HEK293 (cell line): ENCODE results near the gene TRAPPC10.
A peak's percentile ranks its signal among the peaks of the same experiment; 100 is the strongest.

ENCODE experiments used
- CTCF ChIA-PET: fragments of 350-600 bp; formaldehyde crosslinking; extraction: SDS; loops from one replicate; lab custom pipeline; 2021; ENCODE audit warnings: antibody characterized with exemption; lab: Yijun Ruan, JAX
- POLR2A ChIA-PET: fragments of 300-600 bp; formaldehyde crosslinking; extraction: SDS; loops from one replicate; lab custom pipeline; 2020; ENCODE audit warnings: antibody characterized with exemption, inconsistent platforms; lab: Yijun Ruan, JAX
- H3K27ac ChIP-seq: fragments of 200-500 bp; sonication (Bioruptor generic); 2 replicates; pipeline ENCODE4 v1.5.1; 2014; ENCODE audit warnings: low read depth, low read length, control low read depth, inconsistent platforms; ENCODE audit errors: extremely low read depth
- H3K36me3 ChIP-seq, 2 experiments: fragments of 200-500 bp in 1 of 2; sonication (Bioruptor generic) in 1 of 2; 1 replicate in 1 of 2; 2 replicates in 1 of 2; pipeline ENCODE4 v1.5.1; 2014 to 2017; ENCODE audit warnings: inconsistent platforms in 2 of 2, low read length in 2 of 2; ENCODE audit not compliant: control insufficient read depth in 2 of 2, insufficient read depth in 1 of 2
- H3K4me1 ChIP-seq: fragments of 200-500 bp; sonication (Bioruptor generic); 2 replicates; pipeline ENCODE4 v1.5.1; 2014; ENCODE audit warnings: mild to moderate bottlenecking, low read length, inconsistent platforms; ENCODE audit not compliant: control insufficient read depth, insufficient read depth
- H3K4me3 ChIP-seq: 2 replicates; pipeline ENCODE4 v1.5.1; 2011; ENCODE audit warnings: low read depth, mild to moderate bottlenecking, control low read depth, low read length, moderate library complexity
- H3K9me3 ChIP-seq: fragments of 200-500 bp; sonication (Bioruptor generic); 2 replicates; pipeline ENCODE4 v1.5.1; 2014; ENCODE audit warnings: low read depth, low read length, inconsistent platforms; ENCODE audit not compliant: control insufficient read depth, insufficient read depth
- BCL11B ChIP-seq: fragments of 450-650 bp; formaldehyde crosslinking; IDR thresholded peaks from 2 replicates; pipeline ENCODE4 v1.5.1; 2016; ENCODE audit warnings: low read depth, missing biosample characterization, missing genetic modification characterization
- EGR2 ChIP-seq: fragments of 450-650 bp; formaldehyde crosslinking; IDR thresholded peaks from 2 replicates; pipeline ENCODE4 v1.5.1; 2016; ENCODE audit warnings: low read depth, missing biosample characterization, missing genetic modification characterization
- GLI4 ChIP-seq: fragments of 450-650 bp; formaldehyde crosslinking; IDR thresholded peaks from 2 replicates; pipeline ENCODE4 v1.5.1; 2016; ENCODE audit warnings: missing biosample characterization, missing genetic modification characterization
- MZF1 ChIP-seq: fragments of 450-650 bp; formaldehyde crosslinking; IDR thresholded peaks from 2 replicates; pipeline ENCODE4 v1.5.1; 2017; ENCODE audit warnings: missing biosample characterization, missing genetic modification characterization, borderline replicate concordance
- SCRT2 ChIP-seq: fragments of 450-650 bp; formaldehyde crosslinking; IDR thresholded peaks from 2 replicates; pipeline ENCODE4 v1.5.1; 2016; ENCODE audit warnings: missing biosample characterization, missing genetic modification characterization
- WT1 ChIP-seq: fragments of 450-650 bp; formaldehyde crosslinking; IDR thresholded peaks from 2 replicates; pipeline ENCODE4 v1.5.1; 2016; ENCODE audit warnings: missing biosample characterization, missing genetic modification characterization
- ZBTB17 ChIP-seq: fragments of 450-650 bp; formaldehyde crosslinking; IDR thresholded peaks from 2 replicates; pipeline ENCODE4 v1.5.1; 2016; ENCODE audit warnings: missing biosample characterization, missing genetic modification characterization
- ZFHX2 ChIP-seq: fragments of 450-650 bp; formaldehyde crosslinking; conservative IDR thresholded peaks from 2 replicates; pipeline ENCODE4 v1.5.1; 2016; ENCODE audit warnings: missing biosample characterization, missing genetic modification characterization
- ZFP69B ChIP-seq: fragments of 450-650 bp; formaldehyde crosslinking; IDR thresholded peaks from 2 replicates; pipeline ENCODE4 v1.5.1; 2016; ENCODE audit warnings: missing biosample characterization, missing genetic modification characterization
- ZNF140 ChIP-seq: fragments of 450-650 bp; formaldehyde crosslinking; IDR thresholded peaks from 2 replicates; pipeline ENCODE4 v1.5.1; 2016; ENCODE audit warnings: missing biosample characterization, missing genetic modification characterization
- ZNF146 ChIP-seq: fragments of 450-650 bp; formaldehyde crosslinking; IDR thresholded peaks from 2 replicates; pipeline ENCODE4 v1.5.1; 2016; ENCODE audit warnings: missing biosample characterization, missing genetic modification characterization
- ZNF311 ChIP-seq: fragments of 450-650 bp; formaldehyde crosslinking; IDR thresholded peaks from 2 replicates; pipeline ENCODE4 v1.5.1; 2017; ENCODE audit warnings: missing biosample characterization, missing genetic modification characterization, borderline replicate concordance
- ZNF354C ChIP-seq: fragments of 450-650 bp; formaldehyde crosslinking; IDR thresholded peaks from 2 replicates; pipeline ENCODE4 v1.5.1; 2016; ENCODE audit warnings: missing biosample characterization, missing genetic modification characterization, low read depth, borderline replicate concordance
- ZNF561 ChIP-seq: fragments of 450-650 bp; IDR thresholded peaks from 2 replicates; pipeline ENCODE4 v1.5.1; 2018; ENCODE audit warnings: missing biosample characterization, missing genetic modification characterization, borderline replicate concordance
- ZNF623 ChIP-seq: fragments of 450-650 bp; formaldehyde crosslinking; IDR thresholded peaks from 2 replicates; pipeline ENCODE4 v1.5.1; 2016; ENCODE audit warnings: missing biosample characterization, missing genetic modification characterization
- ZNF626 ChIP-seq: fragments of 450-650 bp; sonication (Bioruptor Pico); formaldehyde crosslinking; IDR thresholded peaks from 2 replicates; pipeline ENCODE4 v1.5.1; 2018; ENCODE audit warnings: missing biosample characterization, missing genetic modification characterization, inconsistent platforms
- ZNF768 ChIP-seq: fragments of 450-650 bp; formaldehyde crosslinking; IDR thresholded peaks from 2 replicates; pipeline ENCODE4 v1.5.1; 2018; ENCODE audit warnings: missing biosample characterization, mild to moderate bottlenecking, missing genetic modification characterization
- ZNF837 ChIP-seq: fragments of 450-650 bp; formaldehyde crosslinking; IDR thresholded peaks from 2 replicates; pipeline ENCODE4 v1.5.1; 2016; ENCODE audit warnings: missing biosample characterization, missing genetic modification characterization
- TF ChIP-seq, protein P1 (sequence below): fragments of 450-650 bp; formaldehyde crosslinking; IDR thresholded peaks from 2 replicates; pipeline ENCODE4 v1.5.1; 2016; ENCODE audit warnings: missing biosample characterization, missing genetic modification characterization
- TF ChIP-seq, protein P2 (sequence below): fragments of 450-650 bp; formaldehyde crosslinking; IDR thresholded peaks from 2 replicates; pipeline ENCODE4 v1.5.1; 2016; ENCODE audit warnings: missing biosample characterization, missing genetic modification characterization

Gene TRAPPC10

DNA sequence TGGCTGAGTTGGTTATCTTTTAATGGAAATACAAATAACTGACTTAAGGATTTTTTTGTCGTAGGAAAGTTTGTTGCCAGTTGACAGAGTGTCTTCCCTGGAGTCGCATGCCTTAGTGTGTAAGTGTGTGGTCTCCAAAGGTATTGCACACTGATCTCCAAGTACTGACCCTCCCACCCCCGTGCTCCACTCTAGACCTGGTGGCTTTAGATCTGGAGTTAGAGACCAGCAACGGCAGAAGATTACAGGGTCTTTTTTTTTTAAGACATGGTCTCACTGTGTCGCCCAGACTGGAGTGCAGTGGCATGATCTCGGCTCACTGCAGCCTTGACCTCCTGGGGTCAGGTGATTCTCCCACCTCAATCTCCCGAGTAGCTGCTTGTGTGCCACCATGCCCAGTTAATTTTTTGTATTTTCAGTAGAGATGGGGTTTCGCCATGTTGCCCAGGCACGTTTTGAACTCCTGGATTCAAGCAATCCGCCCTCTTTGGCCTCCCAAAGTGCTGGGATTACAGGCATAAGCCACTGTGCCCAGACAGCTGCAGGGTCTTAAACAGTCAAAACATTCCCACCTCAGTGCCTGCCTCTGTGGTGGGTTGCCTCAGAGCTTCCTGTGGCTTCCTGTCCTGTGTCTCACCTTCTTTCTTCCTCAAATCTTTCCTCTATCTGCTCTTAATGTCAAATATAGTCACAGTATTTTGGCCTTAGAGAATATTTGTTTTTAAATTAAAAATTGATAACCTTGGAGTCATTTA is 6.9 kb downstream of the TRAPPC10 start (continued):
- TF ChIP-seq, protein P1, sequence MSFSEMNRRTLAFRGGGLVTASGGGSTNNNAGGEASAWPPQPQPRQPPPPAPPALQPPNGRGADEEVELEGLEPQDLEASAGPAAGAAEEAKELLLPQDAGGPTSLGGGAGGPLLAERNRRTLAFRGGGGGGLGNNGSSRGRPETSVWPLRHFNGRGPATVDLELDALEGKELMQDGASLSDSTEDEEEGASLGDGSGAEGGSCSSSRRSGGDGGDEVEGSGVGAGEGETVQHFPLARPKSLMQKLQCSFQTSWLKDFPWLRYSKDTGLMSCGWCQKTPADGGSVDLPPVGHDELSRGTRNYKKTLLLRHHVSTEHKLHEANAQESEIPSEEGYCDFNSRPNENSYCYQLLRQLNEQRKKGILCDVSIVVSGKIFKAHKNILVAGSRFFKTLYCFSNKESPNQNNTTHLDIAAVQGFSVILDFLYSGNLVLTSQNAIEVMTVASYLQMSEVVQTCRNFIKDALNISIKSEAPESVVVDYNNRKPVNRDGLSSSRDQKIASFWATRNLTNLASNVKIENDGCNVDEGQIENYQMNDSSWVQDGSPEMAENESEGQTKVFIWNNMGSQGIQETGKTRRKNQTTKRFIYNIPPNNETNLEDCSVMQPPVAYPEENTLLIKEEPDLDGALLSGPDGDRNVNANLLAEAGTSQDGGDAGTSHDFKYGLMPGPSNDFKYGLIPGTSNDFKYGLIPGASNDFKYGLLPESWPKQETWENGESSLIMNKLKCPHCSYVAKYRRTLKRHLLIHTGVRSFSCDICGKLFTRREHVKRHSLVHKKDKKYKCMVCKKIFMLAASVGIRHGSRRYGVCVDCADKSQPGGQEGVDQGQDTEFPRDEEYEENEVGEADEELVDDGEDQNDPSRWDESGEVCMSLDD (tag by site-specific recombination) = no peak
- no peak for TF ChIP-seq ZNF623 (tag by site-specific recombination)
- TF ChIP-seq, all 188 proteins: peak for 0

DNA sequence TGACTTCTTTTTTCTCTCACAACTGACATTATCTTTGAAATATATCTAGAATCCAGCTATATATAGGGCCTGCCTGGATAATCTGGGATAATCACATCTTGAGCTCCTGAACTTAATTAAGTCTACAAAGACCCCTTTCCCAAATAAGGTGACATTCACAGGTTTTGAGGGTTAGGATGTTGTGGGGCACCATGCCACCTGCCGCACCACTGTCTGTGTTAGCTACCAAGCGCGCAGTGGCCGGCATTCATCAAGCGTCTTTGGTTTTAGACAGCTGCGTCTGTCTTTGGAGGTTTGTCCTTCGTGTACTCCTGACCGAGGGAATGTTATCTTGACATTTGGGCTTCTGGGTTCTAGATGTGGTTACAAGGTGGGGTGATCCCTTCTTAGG is 7.5 kb downstream of the TRAPPC10 start:
- ChIA-PET CTCF (interaction anchor here (0.6 kb wide), 1 partner anchor 24 kb away, joined by 3 read pairs; no protein-coding TSS in a partner anchor), POLR2A (interaction anchor here (0.6 to 1.0 kb wide), 2 partner anchors 9 to 243 kb away, joined by 3 to 8 read pairs; no protein-coding TSS in a partner anchor)
- no peaks in the 10 kb centered on the region for H3K9me3 ChIP-seq
- H3K36me3 ChIP-seq = no peaks in the 10 kb centered on the region
- no peak for TF ChIP-seq ZNF561 (tag by site-specific recombination)
- TF ChIP-seq ZNF626 = no peak
- no peak for TF ChIP-seq BCL11B (tag by site-specific recombination)
- TF ChIP-seq ZNF311 = no peak
- TF ChIP-seq GLI4 (tag by site-specific recombination) = no peak
- TF ChIP-seq ZFP69B (tag by site-specific recombination) = no peak
- no peak for TF ChIP-seq WT1
- TF ChIP-seq ZNF768 = no peak
- no peak for TF ChIP-seq EGR2 (tag by site-specific recombination)
- TF ChIP-seq ZNF837 (tag by site-specific recombination) = no peak
- peaks cover 39% of the 10 kb centered on the region for H3K4me1 ChIP-seq
- H3K4me3 ChIP-seq = no peak overlapping the region
- no peak overlapping the region; the same call in 1 of the 2 replicates for H3K27ac ChIP-seq

DNA sequence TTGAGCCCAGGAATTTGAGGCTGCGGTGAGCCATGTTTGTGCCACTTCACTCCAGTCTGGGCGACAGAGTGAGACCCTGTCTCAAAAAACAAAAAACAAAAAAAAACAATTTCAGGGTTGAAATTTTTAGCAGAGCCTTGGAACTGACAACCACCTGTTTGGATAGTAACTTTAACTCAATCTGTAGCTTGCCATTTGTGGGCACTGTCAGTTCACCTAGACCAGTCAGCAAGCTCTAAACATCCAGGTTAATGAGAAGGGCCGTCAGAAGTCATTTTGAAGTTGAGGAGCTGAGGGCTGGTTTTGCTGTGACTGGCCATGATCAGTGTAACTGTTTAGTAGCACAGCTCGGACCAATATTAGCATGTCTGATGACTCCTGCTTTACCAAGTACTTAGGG is 8.4 kb downstream of the TRAPPC10 start:
- no peak overlapping the region for H3K4me3 ChIP-seq
- peak overlapping the region; percentile 35; the same call in 1 of the 2 replicates for H3K27ac ChIP-seq
- CTCF ChIA-PET = interaction anchor here (0.8 to 1.3 kb wide), 2 partner anchors 10 to 409 kb away, joined by 3 read pairs; no protein-coding TSS in a partner anchor
- H3K36me3 ChIP-seq = no peaks in the 10 kb centered on the region
- POLR2A ChIA-PET = interaction anchor here (0.8 kb wide), 1 partner anchor 9 kb away, joined by 3 read pairs; no protein-coding TSS in a partner anchor
- H3K9me3 ChIP-seq = no peaks in the 10 kb centered on the region
- H3K4me1 ChIP-seq = peaks cover 42% of the 10 kb centered on the region
- TF ChIP-seq SCRT2 (tag by site-specific recombination) (peak; percentile 82), ZNF140 (tag by site-specific recombination) (no peak)

DNA sequence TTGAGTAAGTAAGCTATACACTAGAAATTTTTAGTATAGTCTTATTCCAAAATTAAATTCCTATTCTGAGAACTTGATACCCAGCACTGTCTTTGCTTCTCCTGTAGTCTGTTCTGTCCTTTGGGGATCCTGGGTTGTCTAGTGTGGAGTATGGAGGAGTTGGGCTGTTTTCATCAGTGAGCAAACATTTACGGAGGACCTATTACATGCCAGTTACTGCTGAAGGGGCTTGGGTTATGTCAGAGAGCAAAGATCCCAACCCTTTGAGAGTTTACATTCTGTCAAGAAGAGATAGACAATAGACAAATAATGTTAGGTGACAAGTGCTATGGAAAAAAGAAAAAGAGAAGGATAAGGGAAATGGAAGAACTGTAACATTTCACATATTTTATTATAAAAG is 9.0 kb downstream of the TRAPPC10 start:
- H3K36me3 ChIP-seq = no peaks in the 10 kb centered on the region
- H3K9me3 ChIP-seq = no peaks in the 10 kb centered on the region
- H3K27ac ChIP-seq = peak overlapping the region; percentile 35; the same call in 1 of the 2 replicates
- TF ChIP-seq ZNF354C (0 out of 2 replicates have a peak, but pooled peaks have one; percentile 3), MZF1 (tag by site-specific recombination) (peak; percentile 42; the same call in 1 of the 2 replicates), ZFHX2 (tag by site-specific recombination) (no peak), ZBTB17 (tag by site-specific recombination) (peak; percentile 45; the same call in 1 of the 2 replicates), ZNF146 (tag by site-specific recombination) (no peak)
- TF ChIP-seq, protein P2, sequence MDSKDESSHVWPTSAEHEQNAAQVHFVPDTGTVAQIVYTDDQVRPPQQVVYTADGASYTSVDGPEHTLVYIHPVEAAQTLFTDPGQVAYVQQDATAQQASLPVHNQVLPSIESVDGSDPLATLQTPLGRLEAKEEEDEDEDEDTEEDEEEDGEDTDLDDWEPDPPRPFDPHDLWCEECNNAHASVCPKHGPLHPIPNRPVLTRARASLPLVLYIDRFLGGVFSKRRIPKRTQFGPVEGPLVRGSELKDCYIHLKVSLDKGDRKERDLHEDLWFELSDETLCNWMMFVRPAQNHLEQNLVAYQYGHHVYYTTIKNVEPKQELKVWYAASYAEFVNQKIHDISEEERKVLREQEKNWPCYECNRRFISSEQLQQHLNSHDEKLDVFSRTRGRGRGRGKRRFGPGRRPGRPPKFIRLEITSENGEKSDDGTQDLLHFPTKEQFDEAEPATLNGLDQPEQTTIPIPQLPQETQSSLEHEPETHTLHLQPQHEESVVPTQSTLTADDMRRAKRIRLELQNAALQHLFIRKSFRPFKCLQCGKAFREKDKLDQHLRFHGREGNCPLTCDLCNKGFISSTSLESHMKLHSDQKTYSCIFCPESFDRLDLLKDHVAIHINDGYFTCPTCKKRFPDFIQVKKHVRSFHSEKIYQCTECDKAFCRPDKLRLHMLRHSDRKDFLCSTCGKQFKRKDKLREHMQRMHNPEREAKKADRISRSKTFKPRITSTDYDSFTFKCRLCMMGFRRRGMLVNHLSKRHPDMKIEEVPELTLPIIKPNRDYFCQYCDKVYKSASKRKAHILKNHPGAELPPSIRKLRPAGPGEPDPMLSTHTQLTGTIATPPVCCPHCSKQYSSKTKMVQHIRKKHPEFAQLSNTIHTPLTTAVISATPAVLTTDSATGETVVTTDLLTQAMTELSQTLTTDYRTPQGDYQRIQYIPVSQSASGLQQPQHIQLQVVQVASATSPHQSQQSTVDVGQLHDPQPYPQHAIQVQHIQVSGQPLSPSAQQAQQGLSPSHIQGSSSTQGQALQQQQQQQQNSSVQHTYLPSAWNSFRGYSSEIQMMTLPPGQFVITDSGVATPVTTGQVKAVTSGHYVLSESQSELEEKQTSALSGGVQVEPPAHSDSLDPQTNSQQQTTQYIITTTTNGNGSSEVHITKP = peak; percentile 86
- ChIA-PET POLR2A (interaction anchor here (0.8 kb wide), 1 partner anchor 10 kb away, joined by 3 read pairs; no protein-coding TSS in a partner anchor), CTCF (interaction anchor here (1.3 kb wide), 1 partner anchor 11 kb away, joined by 3 read pairs; no protein-coding TSS in a partner anchor)
- no peak overlapping the region for H3K4me3 ChIP-seq
- peaks cover 43% of the 10 kb centered on the region for H3K4me1 ChIP-seq
